A549 (cell line): ENCODE measurements around the gene HLA-G. TPM values are rescaled to one million over a fixed set of nuclear protein-coding genes. Genes with fewer than 3 reads are reported as not detected.
"Not testable (repeated sequence)": the region's sequence is repeated elsewhere in the genome, so short reads cannot be mapped to it uniquely, and the experiment has no call there.

Experiments
- ATAC-seq, 2 experiments: fragments of 200-7000 bp in 1 of 2; fragments of >200 bp in 1 of 2; cut with Nextera tagmentation in 1 of 2; cut with Tn5 transposase in 1 of 2; 3 replicates each; pipeline versions ENCODE4 v1.8.0 to v1.9.1; 2018 to 2020; ENCODE audit warnings: mild to moderate bottlenecking in 1 of 2, moderate library complexity in 1 of 2
- CTCF ChIA-PET: fragments of 300-600 bp; sonication (Branson Sonifier 250); formaldehyde crosslinking; extraction: SDS; loops from one replicate; lab custom pipeline; 2021; ENCODE audit warnings: antibody characterized with exemption, inconsistent platforms; lab: Yijun Ruan, JAX
- POLR2A ChIA-PET: fragments of 350-600 bp; formaldehyde crosslinking; extraction: SDS; loops from one replicate; lab custom pipeline; 2021; ENCODE audit warnings: antibody characterized with exemption, inconsistent platforms; lab: Yijun Ruan, JAX
- DNase-seq, 2 experiments: peaks; one replicate each; pipeline versions ENCODE4 v3.0.0 to v3.0.0-alpha.2; 2011 to 2016; ENCODE audit warnings: low read depth in 1 of 2, low spot score in 1 of 2
- FAIRE-seq: peaks from 2 replicates; lab custom pipeline; 2011; peaks lifted over from hg19 to GRCh38; lab: Jason Lieb, UNC
- H3K27ac ChIP-seq, 2 experiments: fragments of >200 bp; sonication (Bioruptor Twin); formaldehyde crosslinking; 3 replicates each; pipeline ENCODE4 v1.5.1; 2016 to 2017
- H3K4me1 ChIP-seq: fragments of >200 bp; sonication (Bioruptor Twin); formaldehyde crosslinking; 3 replicates; pipeline ENCODE4 v1.6.1; 2016
- H3K4me2 ChIP-seq: fragments of >200 bp; sonication (Bioruptor Twin); formaldehyde crosslinking; 3 replicates; pipeline ENCODE4 v1.6.1; 2016
- H3K4me3 ChIP-seq: fragments of >200 bp; sonication (Bioruptor Twin); formaldehyde crosslinking; 3 replicates; pipeline ENCODE4 v1.5.1; 2016
- H3K9me3 ChIP-seq: fragments of >200 bp; sonication (Bioruptor Twin); formaldehyde crosslinking; 3 replicates; pipeline ENCODE4 v1.6.1; 2016
- CBX2 ChIP-seq: fragments of 200-600 bp; sonication (generic); IDR thresholded peaks from 2 replicates; pipeline ENCODE4 v1.6.1; 2016; ENCODE audit warnings: low read depth, mild to moderate bottlenecking, borderline replicate concordance
- CBX8 ChIP-seq: fragments of 200-600 bp; sonication (generic); IDR thresholded peaks from 2 replicates; pipeline ENCODE4 v1.6.1; 2016
- CEBPB ChIP-seq, 2 experiments: fragments of >200 bp in 1 of 2; sonication (Bioruptor Twin) in 1 of 2; formaldehyde crosslinking in 1 of 2; IDR thresholded peaks; 2 replicates each; pipeline ENCODE4 v1.6.1; 2012 to 2016
- EHMT2 ChIP-seq: fragments of 200-600 bp; sonication (generic); IDR thresholded peaks from 2 replicates; pipeline ENCODE4 v1.6.1; 2016; ENCODE audit warnings: antibody characterized with exemption, low read depth, mild to moderate bottlenecking, moderate library complexity
- EP300 ChIP-seq, 2 experiments: fragments of >200 bp; sonication (Bioruptor Twin); formaldehyde crosslinking; IDR thresholded peaks; 2 replicates in 1 of 2; 3 replicates in 1 of 2; pipeline ENCODE4 v1.6.1; 2016 to 2017
- FOSL2 ChIP-seq, 2 experiments: fragments of 450-650 bp in 1 of 2; fragments of >200 bp in 1 of 2; sonication (Bioruptor Twin) in 1 of 2; formaldehyde crosslinking; IDR thresholded peaks; 2 replicates each; pipeline versions ENCODE4 v1.5.0 to v1.6.1; 2016 to 2020; ENCODE audit warnings: mild to moderate bottlenecking in 1 of 2, moderate library complexity in 1 of 2
- GATA3 ChIP-seq: IDR thresholded peaks from 2 replicates; pipeline ENCODE4 v1.6.1; 2012; ENCODE audit warnings: borderline replicate concordance
- HOXB5 ChIP-seq: fragments of 250-450 bp; sonication (Bioruptor Pico); IDR thresholded peaks from 2 replicates; pipeline ENCODE4 v1.5.0; 2020; ENCODE audit warnings: mild to moderate bottlenecking, moderate library complexity
- KDM5A ChIP-seq: fragments of 200-600 bp; sonication (generic); IDR thresholded peaks from 2 replicates; pipeline ENCODE4 v1.6.1; 2016; ENCODE audit warnings: antibody characterized with exemption, mild to moderate bottlenecking
- MAZ ChIP-seq: fragments of 150-350 bp; IDR thresholded peaks from 2 replicates; pipeline ENCODE4 v1.6.1; 2014; ENCODE audit warnings: antibody characterized with exemption, low read depth, low read length, borderline replicate concordance
- NFE2L2 ChIP-seq: fragments of 150-350 bp; conservative IDR thresholded peaks from 2 replicates; pipeline ENCODE4 v1.6.1; 2014; ENCODE audit warnings: low read length
- NPAS2 ChIP-seq: fragments of 250-450 bp; sonication (Bioruptor Pico); IDR thresholded peaks from 2 replicates; pipeline ENCODE4 v1.8.0; 2022; ENCODE audit warnings: mild to moderate bottlenecking, moderate library complexity, borderline replicate concordance
- NR3C1 ChIP-seq: fragments of >200 bp; sonication (Bioruptor Twin); formaldehyde crosslinking; IDR thresholded peaks from 3 replicates; pipeline ENCODE4 v1.6.1; 2017
- POLR2AphosphoS2 ChIP-seq: conservative IDR thresholded peaks from 2 replicates; pipeline ENCODE4 v1.6.1; 2012; ENCODE audit warnings: low read length, improper control_type of control experiment, inconsistent platforms
- RAD21 ChIP-seq, 2 experiments: fragments of >200 bp in 1 of 2; sonication (Bioruptor Twin) in 1 of 2; formaldehyde crosslinking in 1 of 2; IDR thresholded peaks in 1 of 2; conservative IDR thresholded peaks in 1 of 2; 2 replicates in 1 of 2; 3 replicates in 1 of 2; pipeline ENCODE4 v1.6.1; 2012 to 2018; ENCODE audit warnings: inconsistent platforms in 1 of 2
- RARB ChIP-seq: fragments of 250-450 bp; sonication (Bioruptor Pico); IDR thresholded peaks from 2 replicates; pipeline ENCODE4 v1.8.0; 2021; ENCODE audit warnings: mild to moderate bottlenecking, moderate library complexity
- RCOR1 ChIP-seq: fragments of 150-350 bp; IDR thresholded peaks from 2 replicates; pipeline ENCODE4 v1.6.1; 2014; ENCODE audit warnings: antibody characterized with exemption, low read length, low read depth
- RFX5 ChIP-seq: fragments of 450-650 bp; IDR thresholded peaks from 2 replicates; pipeline ENCODE4 v1.7.1; 2014; ENCODE audit warnings: antibody characterized with exemption, mild to moderate bottlenecking, moderate library complexity
- RNF2 ChIP-seq: fragments of 200-600 bp; sonication (generic); IDR thresholded peaks from 2 replicates; pipeline ENCODE4 v1.6.1; 2016; ENCODE audit warnings: low read depth, mild to moderate bottlenecking, antibody characterized with exemption, moderate library complexity, borderline replicate concordance
- SMC3 ChIP-seq: fragments of >200 bp; sonication (Bioruptor Twin); formaldehyde crosslinking; IDR thresholded peaks from 3 replicates; pipeline ENCODE4 v1.6.1; 2018; ENCODE audit warnings: inconsistent platforms
- WGBS: methylation state at CpG from one replicate; pipeline ENCODE4 v1.1.6; 2017; ENCODE audit errors: missing lambda C conversion rate; 5-methylcytosine and 5-hydroxymethylcytosine counted together
- polyA minus RNA-seq: library from RNA; depleted of rRNA, polyadenylated mRNA; stranded (reverse); fragments of >200 nt; gene quantifications from 2 replicates; pipeline ENCODE4 v1.2.3, GENCODE V29; 2011; rRNA and poly(A)+ RNA removed
- polyA plus RNA-seq, 4 experiments: library from polyadenylated mRNA; depleted of rRNA in 3 of 4; stranded (reverse); fragments of >200 nt; fragmentation: RNase III in 1 of 4; extraction: RNeasy Plus Mini Kit Qiagen cat#74134 plus additional on column Dnase treatment in 1 of 4; gene quantifications; 2 replicates in 3 of 4; 3 replicates in 1 of 4; pipeline ENCODE4 v1.2.3, GENCODE V29; 2011 to 2017
- TF ChIP-seq, protein P1 (sequence below): IDR thresholded peaks from 2 replicates; pipeline ENCODE4 v1.6.1; 2012
- TF ChIP-seq, protein P2 (sequence below): fragments of >200 bp; sonication (Bioruptor Twin); formaldehyde crosslinking; IDR thresholded peaks from 2 replicates; pipeline ENCODE4 v1.6.1; 2016
- TF ChIP-seq, protein P3 (sequence below): fragments of 200-600 bp; sonication (generic); IDR thresholded peaks from 2 replicates; pipeline ENCODE4 v1.6.1; 2016; ENCODE audit warnings: antibody characterized with exemption, mild to moderate bottlenecking, moderate library complexity
- TF ChIP-seq, protein P4 (sequence below): fragments of 450-650 bp; IDR thresholded peaks from 2 replicates; pipeline ENCODE4 v1.6.1; 2014; ENCODE audit warnings: antibody characterized with exemption

The HLA-G gene
- polyA plus RNA-seq (2011; rRNA removed) = not detected in 2 replicates
- polyA plus RNA-seq (2012; cell fraction: cytosol; rRNA removed) = not detected in 2 replicates
- not detected in 2 replicates for polyA plus RNA-seq (2012; cell fraction: nucleus; rRNA removed)
- polyA plus RNA-seq (2017; fragmentation: RNase III; extraction: RNeasy Plus Mini Kit Qiagen cat#74134 plus additional on column Dnase treatment) = 0.06 TPM in 1 of 3 replicates, not detected in the others
- polyA minus RNA-seq = not detected in 2 replicates

DNA sequence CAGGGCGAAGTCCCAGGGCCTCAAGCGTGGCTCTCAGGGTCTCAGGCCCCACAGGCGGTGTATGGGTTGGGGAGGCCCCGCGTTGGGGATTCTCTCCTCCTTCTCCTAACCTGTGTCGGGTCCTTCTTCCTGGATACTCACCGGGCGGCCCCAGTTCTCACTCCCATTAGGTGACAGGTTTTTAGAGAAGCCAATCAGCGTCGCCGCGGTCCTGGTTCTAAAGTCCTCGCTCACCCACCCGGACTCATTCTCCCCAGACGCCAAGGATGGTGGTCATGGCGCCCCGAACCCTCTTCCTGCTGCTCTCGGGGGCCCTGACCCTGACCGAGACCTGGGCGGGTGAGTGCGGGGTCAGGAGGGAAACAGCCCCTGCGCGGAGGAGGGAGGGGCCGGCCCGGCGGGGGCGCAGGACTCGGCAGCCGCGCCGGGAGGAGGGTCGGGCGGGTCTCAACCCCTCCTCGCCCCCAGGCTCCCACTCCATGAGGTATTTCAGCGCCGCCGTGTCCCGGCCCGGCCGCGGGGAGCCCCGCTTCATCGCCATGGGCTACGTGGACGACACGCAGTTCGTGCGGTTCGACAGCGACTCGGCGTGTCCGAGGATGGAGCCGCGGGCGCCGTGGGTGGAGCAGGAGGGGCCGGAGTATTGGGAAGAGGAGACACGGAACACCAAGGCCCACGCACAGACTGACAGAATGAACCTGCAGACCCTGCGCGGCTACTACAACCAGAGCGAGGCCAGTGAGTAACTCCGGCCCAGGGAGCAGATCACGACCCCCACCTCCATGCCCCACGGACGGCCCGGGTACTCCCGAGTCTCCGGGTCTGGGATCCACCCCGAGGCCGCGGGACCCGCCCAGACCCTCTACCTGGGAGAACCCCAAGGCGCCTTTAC, at the start of gene HLA-G:
HLA-G (plus strand) TSS at position 247 of the 892 bp plus-strand sequence; CDS start at position 267, 20 bp downstream.
- H3K9me3 ChIP-seq = no peaks in the 10 kb centered on the region
- no peak for TF ChIP-seq RFX5
- no peak for TF ChIP-seq NFE2L2
- no peak for TF ChIP-seq KDM5A
- no peak for TF ChIP-seq RAD21 (conservative IDR thresholded peaks at IDR 0.05 in 1 of 2, IDR thresholded peaks at IDR 0.05 in 1 of 2)
- TF ChIP-seq EP300 (IDR thresholded peaks at IDR 0.05) = no peak
- no peak for TF ChIP-seq RARB
- TF ChIP-seq RNF2 = no peak
- no peak for TF ChIP-seq MAZ
- TF ChIP-seq, protein P1, sequence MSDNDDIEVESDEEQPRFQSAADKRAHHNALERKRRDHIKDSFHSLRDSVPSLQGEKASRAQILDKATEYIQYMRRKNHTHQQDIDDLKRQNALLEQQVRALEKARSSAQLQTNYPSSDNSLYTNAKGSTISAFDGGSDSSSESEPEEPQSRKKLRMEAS = no peak
- TF ChIP-seq, all 56 proteins: peak for 0
- POLR2A ChIA-PET = no interaction called here
- no peak within 1 kb of the TSS for H3K27ac ChIP-seq
- ATAC-seq (no peak), FAIRE-seq (no peak), DNase-seq (no peak)
- CTCF ChIA-PET = interaction anchor here (1.0 kb wide), 1 partner anchor 122 kb away, joined by 3 read pairs; no protein-coding TSS in a partner anchor
- 85% methylated on average over 21 of the region's 75 CpGs for WGBS
- no peak within 1 kb of the TSS for H3K4me3 ChIP-seq
- H3K4me2 ChIP-seq = no peak within 1 kb of the TSS
- H3K4me1 ChIP-seq = no peaks in the 10 kb centered on the region

DNA sequence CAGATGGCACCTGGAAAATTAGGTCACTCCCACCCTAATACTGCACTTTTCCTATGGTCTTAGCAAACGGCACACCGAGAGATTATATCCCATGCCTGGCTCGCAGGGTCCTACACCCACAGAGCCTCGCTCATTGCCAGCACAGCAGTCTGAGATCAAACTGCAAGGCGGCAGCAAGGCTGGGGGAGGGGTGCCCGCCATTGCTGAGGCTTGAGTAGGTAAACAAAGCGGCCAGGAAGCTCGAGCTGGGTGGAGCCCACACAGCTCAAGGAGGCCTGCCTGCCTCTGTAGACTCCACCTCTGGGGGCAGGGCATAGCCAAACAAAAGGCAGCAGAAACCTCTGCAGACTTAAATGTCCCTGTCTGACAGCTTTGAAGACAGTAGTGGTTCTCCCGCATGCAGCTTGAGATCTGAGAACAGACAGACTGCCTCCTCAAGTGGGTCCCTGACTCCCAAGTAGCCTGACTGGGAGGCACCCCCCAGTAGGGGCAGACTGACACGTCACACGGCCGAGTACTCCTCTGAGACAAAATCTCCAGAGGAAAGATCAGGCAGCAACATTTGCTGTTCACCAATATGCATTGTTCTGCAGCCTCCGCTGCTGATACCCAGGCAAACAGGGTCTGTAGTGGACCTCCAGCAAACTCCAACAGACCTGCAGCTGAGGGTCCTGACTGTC, 47.5 kb upstream of the HLA-G start:
- H3K27ac ChIP-seq, H3K4me1 ChIP-seq, CTCF ChIA-PET, ATAC-seq, DNase-seq, H3K9me3 ChIP-seq, H3K4me3 ChIP-seq, FAIRE-seq, POLR2A ChIA-PET, H3K4me2 ChIP-seq: not testable (repeated sequence)
- no CpG with 5 or more reads among the region's 13 CpGs for WGBS

DNA sequence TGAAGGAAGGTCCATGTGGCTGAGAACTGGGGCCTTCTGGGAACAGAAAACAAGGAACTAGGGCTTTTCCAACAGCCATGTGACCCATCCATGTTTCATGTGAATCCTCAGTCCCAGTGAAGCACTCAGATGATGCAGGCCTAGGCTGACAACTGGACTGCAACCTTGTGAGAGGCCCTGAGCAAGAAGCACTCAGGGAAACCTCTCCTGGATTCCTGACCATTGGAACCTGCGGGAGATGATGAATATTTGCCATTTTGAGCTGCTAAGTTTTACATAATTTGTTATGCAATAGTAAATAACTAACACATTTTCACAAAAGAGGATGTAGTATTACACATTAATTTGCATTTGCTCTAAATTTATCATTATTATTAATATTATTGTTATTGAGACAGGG, 38.4 kb upstream of the HLA-G start:
- 80% methylated on average over 1 of the region's 1 CpG for WGBS
- Histone ChIP-seq H3K4me3 (no peak overlapping the region), H3K27ac (no peak overlapping the region), H3K9me3 (no peaks in the 10 kb centered on the region; the same call in 2 of the 3 replicates), H3K4me2 (no peak overlapping the region), H3K4me1 (no peaks in the 10 kb centered on the region)
- FAIRE-seq = no peak
- TF ChIP-seq, protein P2, sequence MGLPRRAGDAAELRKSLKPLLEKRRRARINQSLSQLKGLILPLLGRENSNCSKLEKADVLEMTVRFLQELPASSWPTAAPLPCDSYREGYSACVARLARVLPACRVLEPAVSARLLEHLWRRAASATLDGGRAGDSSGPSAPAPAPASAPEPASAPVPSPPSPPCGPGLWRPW = no peak
- TF ChIP-seq, protein P3, sequence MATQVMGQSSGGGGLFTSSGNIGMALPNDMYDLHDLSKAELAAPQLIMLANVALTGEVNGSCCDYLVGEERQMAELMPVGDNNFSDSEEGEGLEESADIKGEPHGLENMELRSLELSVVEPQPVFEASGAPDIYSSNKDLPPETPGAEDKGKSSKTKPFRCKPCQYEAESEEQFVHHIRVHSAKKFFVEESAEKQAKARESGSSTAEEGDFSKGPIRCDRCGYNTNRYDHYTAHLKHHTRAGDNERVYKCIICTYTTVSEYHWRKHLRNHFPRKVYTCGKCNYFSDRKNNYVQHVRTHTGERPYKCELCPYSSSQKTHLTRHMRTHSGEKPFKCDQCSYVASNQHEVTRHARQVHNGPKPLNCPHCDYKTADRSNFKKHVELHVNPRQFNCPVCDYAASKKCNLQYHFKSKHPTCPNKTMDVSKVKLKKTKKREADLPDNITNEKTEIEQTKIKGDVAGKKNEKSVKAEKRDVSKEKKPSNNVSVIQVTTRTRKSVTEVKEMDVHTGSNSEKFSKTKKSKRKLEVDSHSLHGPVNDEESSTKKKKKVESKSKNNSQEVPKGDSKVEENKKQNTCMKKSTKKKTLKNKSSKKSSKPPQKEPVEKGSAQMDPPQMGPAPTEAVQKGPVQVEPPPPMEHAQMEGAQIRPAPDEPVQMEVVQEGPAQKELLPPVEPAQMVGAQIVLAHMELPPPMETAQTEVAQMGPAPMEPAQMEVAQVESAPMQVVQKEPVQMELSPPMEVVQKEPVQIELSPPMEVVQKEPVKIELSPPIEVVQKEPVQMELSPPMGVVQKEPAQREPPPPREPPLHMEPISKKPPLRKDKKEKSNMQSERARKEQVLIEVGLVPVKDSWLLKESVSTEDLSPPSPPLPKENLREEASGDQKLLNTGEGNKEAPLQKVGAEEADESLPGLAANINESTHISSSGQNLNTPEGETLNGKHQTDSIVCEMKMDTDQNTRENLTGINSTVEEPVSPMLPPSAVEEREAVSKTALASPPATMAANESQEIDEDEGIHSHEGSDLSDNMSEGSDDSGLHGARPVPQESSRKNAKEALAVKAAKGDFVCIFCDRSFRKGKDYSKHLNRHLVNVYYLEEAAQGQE = no peak
- no peak for TF ChIP-seq FOSL2 (IDR thresholded peaks at IDR 0.05)
- TF ChIP-seq FOSL2 (CRISPR knock-in tag; IDR thresholded peaks at IDR 0.05) = no peak
- TF ChIP-seq KDM5A = no peak
- TF ChIP-seq, protein P4, sequence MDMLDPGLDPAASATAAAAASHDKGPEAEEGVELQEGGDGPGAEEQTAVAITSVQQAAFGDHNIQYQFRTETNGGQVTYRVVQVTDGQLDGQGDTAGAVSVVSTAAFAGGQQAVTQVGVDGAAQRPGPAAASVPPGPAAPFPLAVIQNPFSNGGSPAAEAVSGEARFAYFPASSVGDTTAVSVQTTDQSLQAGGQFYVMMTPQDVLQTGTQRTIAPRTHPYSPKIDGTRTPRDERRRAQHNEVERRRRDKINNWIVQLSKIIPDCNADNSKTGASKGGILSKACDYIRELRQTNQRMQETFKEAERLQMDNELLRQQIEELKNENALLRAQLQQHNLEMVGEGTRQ = no peak
- no peak for TF ChIP-seq RCOR1
- TF ChIP-seq HOXB5 (CRISPR knock-in tag) = no peak
- no peak for TF ChIP-seq CEBPB (IDR thresholded peaks at IDR 0.05)
- no peak for TF ChIP-seq GATA3
- TF ChIP-seq CBX2 = no peak
- no peak for TF ChIP-seq CBX8
- no peak for TF ChIP-seq MAZ
- TF ChIP-seq, protein P1 = no peak
- no peak for TF ChIP-seq NPAS2 (CRISPR knock-in tag)
- TF ChIP-seq SMC3 = no peak
- TF ChIP-seq POLR2AphosphoS2 = no peak
- TF ChIP-seq RARB = no peak
- no peak for TF ChIP-seq NR3C1
- TF ChIP-seq EHMT2 = no peak
- ChIA-PET CTCF (no interaction called here), POLR2A (no interaction called here)
- no peak for DNase-seq
- ATAC-seq = no peak
